ENCODE data around the gene MRGPRX3. TPM values are rescaled to one million over a fixed set of nuclear protein-coding genes. Genes with fewer than 3 reads are reported as not detected.
"Not testable (repeated sequence)": the region's sequence is repeated elsewhere in the genome, so short reads cannot be mapped to it uniquely, and the experiment has no call there.

MRGPRX3 gene
- not detected in 2 replicates for total RNA-seq

DNA sequence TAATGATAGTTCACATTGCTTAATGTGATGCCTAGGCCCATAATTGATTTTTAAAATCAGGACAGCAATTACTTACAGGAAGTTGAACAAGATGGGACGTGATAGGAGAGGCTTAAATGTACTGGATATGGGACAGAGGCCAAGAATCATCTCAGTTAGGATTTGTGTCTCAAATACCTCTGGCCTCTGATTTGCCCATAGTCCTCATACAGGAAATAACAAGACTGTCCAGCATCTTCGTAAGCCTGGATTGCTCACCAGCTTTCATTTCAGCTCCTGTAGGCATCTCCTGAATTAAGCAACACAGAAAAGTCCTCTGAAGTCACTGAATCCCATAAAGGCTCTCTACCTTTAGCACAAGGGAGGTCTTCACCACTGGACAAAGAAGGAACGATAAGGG lies at the start of gene MRGPRX3:
Gene MRGPRX3, plus strand, starts transcription at position 231 of the 400 bp plus-strand sequence. CDS start 4,632 bp downstream, outside the sequence.
- DNase-seq: no peak

DNA sequence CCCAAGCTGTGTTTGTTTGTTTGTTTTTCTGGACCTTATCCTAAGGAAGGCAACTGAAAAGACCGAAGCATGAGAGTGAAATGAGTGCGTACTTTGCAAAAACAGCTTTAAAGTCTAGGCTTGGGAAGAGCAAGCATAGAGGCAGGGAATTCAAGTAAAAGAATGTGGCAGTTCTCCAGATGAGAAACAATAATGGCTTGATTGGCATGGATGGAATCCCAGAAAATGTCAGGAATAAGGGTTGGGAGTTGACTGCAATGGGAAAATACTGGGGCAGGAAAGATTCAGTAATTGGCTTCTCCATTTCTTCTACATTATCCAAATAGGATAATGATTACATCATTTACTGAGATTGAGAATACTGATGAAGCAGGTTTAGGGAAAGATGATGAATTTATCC lies 44.0 kb upstream of the MRGPRX3 start:
- DNase-seq: no peak

DNA sequence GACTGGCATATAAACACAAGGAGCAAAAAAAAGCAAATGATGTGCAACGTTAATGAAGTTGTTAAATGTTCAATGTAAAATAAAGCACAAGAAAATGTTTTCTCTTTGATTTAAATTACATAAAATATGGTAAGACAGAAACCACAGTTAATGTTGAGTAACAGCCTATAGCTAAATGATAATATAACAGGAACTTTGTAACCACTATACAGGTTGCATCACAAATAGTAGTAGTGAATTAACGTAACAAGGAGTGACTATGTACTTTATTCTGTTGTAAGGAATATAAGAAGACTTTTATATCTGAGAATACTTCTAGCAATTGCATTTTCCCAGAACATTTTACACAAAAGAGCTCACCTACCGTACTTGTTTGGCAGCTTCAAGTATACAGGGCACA lies 43.4 kb upstream of the MRGPRX3 start:
- DNase-seq: no peak

DNA sequence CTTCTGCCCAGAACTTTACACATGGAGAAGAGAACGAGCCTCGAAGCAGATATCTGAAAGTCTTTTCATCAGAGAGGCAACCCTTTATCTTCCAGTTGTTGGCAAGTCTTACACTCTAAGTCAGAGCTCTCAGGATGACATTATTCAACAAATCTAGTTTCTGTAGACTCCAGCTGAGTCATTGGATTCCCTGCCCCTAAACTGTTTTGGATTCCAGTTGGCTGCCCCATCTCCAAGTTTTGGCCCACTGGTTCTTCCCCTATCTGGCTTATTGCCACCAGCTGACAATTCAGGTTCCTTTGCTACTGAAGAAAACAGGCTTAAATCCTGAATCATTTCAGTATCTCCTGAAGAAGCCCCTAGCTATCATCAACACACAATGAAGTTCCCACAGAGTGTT lies 40.6 kb upstream of the MRGPRX3 start:
- no peak for DNase-seq

DNA sequence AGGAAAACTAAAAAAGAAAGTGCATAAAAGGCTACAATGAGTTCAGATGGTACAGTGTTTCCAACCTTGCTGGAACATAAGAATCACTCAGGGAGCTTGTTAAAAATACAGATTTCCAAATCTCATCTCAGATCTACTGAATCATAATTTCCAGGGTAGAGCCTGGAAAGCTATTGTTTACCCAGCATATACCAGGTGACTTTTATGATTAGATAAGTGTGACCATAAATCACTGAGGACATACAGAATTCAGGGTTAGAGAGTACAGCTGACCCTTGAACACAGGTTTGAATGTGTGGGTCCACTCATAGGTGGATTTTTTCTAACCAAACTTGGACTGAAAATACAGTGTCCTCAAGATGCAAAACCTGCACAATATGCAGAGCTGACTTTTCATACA lies 38.4 kb upstream of the MRGPRX3 start:
- no peak for DNase-seq

DNA sequence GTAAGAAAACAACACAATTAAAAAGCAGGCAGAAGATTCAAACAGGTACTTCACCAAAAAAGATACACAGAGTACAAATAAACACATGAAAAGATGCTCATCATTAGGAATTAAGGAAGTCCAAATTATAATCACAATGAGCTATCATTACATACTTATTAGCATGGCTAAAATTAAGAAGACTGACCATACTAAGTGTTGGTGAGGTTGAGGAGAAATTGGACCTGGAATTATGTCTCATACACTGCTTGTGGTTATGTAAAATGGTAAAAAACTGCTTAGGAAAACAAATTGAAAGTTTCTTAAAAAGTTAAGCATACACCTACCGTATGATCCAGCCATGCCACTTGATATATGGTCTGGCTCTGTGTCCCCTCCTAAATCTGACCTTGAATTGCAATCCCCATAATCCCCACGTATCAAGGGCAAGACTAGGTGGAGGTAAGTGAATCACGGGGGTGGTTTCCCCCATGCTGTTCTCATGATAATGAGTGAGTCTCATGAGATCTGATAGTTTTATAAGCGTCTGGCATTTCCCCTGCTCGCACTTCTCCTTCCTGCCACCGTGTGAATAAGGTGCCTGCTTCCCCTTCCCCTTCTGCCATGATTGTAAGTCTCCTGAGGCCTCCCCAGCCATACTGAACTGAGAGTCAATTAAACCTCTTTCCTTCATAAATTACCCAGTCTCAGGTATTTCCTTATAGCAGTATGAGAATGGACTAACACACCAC lies 31.3 kb upstream of the MRGPRX3 start:
- no peak for DNase-seq

DNA sequence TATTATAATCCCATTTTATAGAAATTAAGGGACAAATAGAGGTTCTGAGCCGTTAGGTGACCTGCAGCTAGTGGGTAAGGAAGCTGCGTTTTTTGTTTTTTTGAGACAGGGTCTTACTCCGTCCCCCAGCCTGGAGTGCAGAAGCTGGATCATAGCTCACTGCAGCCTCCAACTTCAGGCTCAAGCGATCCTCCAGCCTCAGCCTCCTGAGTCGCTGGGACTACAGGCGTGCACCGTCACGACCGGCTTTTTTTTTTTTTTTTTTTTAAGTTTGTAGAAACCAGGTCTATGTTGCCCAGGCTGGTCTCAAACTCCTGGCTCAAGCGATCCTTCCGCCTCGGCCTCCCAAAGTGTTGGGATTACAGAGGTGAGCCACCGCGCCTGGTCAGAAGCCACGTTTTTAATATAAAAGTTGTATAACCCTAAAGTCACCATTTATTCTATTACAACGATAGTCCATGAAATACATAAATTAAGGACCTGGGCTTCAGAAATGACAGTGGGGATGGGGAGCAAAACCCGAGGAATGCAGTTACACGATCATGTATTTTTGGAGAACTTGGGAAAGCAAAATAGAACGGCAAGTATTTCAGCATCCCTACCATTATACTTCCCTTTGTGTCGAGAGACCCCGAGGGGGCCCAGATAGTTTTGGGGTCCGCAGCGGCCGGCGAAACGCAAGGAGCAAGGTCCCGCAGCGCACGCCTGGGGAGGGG lies 27.1 kb upstream of the MRGPRX3 start:
- peak; percentile 11 for DNase-seq

DNA sequence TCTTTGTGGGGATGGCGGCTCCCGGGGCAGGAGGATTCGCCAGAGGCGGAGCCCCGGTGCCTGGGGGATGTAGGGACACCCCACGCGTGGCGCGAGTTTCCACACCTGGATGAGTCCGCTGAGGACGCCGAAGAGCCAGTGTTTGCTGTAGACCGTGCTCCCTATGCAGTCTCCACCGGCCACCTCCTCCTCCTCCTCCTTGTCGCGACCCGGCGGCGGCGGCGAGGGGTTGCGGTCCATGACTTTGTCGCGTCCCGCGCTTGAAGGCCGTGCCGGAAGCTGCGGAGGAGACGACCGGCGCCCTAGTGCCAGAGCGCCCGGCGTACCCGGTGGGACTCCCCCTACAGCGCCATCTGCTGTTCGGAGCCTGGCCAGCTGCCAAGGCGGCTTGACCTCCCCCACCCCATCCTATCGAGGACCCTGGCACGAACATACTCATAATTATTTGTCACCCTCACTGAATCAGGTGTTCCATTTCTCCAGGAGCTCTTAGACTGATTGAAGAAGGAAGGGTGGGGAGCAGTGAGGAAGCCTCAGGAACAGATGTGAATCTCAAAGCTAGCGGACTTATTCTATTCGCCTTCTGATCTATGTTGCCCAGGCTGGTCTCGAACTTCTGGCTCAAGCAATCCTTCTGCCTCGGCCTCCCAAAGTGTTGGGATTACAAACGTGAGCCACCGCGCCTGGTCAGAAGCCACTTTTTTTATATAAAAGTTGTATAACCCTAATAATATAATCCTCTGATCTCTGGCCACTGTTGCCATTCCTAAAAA lies 26.4 kb upstream of the MRGPRX3 start, which contains the start of gene SAAL1:
Gene SAAL1, minus strand, starts transcription at position 281 of the 773 bp plus-strand sequence. Its CDS starts 41 bp downstream, at position 240.
- peak; percentile 86 for DNase-seq

DNA sequence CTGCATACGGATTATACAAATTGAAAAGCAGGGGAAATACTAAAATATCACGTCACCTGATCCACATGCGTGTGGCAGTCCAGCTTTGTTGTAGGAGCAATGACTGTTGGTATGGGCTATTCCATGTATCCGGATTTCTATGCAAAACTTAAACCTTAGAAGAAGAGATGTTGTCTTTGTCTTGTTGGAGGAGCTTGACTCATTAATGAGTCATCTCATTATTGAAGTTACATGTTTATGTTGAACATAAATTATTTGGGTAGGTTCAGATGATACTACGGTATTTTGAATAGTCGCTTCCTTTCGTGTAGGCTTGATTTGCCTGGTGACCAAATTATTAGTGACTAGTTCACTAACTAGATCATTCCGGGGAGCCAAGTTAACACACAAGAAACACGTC lies 25.7 kb upstream of the MRGPRX3 start:
- no peak for DNase-seq

DNA sequence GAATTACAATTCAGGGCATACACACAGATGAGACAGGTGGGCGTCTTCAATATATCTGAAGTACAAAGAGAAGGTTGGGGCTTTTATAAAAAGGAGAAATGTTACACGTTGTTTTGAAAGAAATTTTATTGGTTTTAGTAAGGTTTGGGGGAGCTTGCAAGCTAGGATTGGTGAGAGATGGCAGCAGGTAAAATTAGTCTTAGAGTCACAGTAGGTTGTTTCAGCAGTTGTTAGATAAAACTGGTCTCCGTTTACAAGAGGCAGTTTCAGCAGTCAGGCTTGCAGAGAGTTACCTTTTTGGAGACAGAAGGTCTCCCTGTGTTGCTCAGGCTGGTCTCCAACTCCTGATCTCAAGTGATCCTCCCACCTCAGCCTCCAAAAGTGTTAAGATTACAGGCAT lies 24.1 kb upstream of the MRGPRX3 start:
- DNase-seq: no peak

DNA sequence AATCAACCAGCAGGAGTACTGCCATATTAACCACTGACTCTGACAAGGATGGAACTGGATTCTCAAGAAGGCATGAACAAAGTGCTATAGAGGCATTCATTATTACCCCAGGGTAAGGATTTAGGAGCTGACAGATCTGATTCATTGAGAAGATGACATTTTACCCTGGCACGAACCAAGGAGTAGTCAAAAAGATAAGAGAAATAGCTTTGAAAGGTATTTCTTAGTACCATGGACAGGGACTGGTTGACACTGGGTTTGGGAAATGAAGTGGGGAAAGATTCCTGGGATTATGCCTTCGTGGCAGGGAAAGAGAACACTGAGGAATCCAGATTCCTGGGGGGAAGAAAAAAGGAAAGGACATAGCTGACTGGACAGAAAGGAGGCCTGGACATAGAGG lies 21.4 kb upstream of the MRGPRX3 start:
- no peak for DNase-seq

DNA sequence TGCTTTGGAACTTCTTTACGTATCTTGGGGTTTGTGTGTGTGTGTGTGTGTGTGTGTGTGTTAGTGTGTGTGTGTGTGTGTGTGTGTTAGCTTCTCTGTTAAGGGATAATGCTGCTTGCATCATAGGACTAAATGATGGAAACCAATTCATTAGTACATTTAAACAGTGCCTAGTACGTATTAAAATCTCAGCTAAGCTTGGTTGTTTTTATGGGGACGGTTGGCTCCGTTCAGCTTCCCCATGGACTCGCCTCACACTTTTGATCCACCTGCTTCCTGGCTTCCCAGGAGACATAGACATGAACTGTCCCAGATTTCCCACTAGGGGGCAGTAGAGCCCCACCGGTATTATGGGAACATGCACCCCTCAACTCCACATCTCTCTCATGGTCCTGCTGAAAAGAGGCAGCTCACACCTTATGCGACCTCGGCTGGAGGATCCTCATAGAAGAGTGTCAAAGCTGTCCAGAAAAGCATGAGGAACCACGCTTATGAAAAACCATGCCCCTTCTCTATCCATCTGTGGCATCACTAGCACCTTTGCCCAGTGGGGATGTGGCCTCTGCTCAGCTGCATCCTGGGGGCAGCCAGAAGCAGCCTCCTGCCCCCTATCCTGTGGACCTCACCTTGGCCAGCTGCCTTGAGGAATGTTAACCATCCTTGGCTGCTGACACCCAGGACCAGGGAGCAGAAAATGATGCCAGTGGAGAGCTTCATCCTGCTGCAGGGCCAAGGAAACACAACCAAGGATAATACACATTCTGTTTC lies 16.8 kb upstream of the MRGPRX3 start:
- DNase-seq: peak; percentile 79

DNA sequence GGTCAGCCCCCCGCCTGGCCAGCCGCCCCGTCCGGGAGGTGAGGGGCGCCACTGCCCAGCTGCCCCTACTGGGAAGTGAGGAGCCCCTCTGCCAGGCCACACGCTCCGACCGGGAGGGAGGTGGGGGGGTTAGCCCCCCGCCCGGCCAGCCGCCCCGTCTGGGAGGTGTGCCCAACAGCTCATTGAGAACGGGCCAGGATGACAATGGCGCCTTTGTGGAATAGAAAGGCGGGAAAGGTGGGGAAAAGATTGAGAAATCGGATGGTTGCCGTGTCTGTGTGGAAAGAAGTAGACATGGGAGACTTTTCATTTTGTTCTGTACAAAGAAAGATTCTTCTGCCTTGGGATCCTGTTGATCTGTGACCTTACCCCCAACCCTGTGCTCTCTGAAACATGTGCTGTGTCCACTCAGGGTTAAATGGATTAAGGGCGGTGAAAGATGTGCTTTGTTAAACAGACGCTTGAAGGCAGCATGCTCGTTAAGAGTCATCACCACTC lies 11.0 kb upstream of the MRGPRX3 start:
- DNase-seq: not testable (repeated sequence)

DNA sequence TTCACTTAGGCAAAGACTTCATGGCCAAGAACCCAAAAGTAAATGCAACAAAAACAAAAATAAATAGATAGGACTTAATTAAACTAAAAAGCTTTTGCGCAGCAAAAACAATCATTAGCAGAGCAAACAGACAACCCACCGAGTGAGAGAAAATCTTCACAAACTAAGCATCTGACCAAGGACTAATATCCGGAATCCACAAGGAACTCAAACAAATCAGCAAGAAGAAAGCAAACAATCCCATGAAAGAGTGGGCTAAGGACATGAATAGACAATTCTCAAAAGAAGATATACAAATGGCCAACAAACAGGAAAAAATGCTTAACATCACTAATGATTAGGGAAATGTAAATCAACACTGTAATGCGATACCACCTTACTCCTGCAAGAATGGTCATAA lies 1.3 kb upstream of the MRGPRX3 start:
- not testable (repeated sequence) for DNase-seq

DNA sequence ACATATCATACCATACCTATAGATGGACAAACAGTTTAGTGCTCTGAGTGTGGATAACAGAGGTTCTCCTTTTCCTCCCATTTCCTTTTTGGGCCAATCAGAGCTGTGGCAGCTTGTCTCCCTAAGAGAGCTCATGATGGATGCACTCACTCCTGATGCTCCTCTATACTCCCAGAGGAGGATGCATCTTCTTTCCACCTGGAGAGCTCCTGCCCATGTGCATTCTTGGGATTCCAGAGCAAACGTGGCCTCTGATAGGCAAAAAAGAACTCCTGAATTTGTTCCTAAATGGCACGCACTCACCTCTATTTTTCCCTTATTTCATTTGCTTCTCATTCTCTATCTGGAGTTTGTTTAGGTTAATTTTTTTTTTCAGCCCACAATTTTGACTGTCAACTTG lies 2.9 kb downstream of the MRGPRX3 start:
- no peak for DNase-seq

DNA sequence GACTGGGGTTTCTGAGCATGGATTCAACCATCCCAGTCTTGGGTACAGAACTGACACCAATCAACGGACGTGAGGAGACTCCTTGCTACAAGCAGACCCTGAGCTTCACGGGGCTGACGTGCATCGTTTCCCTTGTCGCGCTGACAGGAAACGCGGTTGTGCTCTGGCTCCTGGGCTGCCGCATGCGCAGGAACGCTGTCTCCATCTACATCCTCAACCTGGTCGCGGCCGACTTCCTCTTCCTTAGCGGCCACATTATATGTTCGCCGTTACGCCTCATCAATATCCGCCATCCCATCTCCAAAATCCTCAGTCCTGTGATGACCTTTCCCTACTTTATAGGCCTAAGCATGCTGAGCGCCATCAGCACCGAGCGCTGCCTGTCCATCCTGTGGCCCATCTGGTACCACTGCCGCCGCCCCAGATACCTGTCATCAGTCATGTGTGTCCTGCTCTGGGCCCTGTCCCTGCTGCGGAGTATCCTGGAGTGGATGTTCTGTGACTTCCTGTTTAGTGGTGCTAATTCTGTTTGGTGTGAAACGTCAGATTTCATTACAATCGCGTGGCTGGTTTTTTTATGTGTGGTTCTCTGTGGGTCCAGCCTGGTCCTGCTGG lies 4.9 kb downstream of the MRGPRX3 start:
- no peak for DNase-seq

DNA sequence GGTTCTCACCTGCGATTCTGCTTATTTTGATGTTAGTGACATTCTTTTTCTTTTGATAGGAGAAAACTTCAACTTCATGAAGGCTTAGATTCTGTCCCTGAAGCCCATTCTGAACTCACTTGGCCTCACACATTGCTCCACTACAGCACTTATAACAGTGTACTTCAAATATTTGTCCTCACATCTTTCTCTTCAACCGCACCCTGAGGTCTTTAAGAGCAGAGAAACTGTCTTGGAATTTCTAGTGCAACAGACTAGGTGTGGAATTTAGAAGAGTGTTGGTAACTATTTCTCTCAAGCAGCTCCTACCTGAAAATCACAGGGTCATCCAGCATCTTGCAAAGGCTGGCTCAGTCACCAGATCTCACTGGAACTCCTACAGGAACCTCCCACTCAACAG lies 7.8 kb downstream of the MRGPRX3 start:
- no peak for DNase-seq

DNA sequence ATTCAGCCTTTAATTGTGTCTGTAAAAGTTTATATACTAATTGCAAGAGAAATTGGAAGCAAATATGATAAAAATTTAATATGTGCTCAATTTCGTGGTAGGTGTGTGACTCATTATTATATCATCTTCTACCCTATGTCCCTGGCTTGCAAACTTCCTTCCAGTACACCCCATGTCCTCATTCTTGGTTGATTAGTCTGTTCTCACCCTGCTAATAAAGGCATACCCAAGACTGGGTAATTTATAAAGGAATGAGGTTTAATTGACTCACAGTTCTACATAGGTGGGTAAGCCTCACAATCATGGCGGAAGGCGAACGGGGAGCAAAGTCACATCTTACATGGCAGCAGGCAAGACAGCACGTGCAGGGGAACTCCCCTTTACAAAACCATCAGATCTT lies 11.9 kb downstream of the MRGPRX3 start:
- no peak for DNase-seq

DNA sequence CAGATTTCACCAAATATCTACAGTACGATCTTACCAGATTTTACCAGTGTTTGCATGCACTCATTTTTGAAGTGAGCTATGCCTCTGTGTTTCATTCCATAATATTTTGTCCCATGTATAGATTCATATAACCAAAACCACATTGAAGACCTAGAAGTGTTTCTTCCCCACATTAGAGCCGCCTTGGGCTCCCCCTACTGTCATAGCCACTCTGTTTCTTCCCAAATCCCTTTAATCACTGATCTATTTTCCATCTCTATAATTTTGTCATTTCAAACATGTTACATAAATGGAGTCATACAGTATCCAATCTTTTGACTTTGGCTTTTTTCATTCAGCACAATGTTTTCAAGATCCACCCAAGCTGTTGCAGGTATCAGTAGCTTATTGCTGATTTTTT lies 12.7 kb downstream of the MRGPRX3 start:
- DNase-seq: peak; percentile 10

DNA sequence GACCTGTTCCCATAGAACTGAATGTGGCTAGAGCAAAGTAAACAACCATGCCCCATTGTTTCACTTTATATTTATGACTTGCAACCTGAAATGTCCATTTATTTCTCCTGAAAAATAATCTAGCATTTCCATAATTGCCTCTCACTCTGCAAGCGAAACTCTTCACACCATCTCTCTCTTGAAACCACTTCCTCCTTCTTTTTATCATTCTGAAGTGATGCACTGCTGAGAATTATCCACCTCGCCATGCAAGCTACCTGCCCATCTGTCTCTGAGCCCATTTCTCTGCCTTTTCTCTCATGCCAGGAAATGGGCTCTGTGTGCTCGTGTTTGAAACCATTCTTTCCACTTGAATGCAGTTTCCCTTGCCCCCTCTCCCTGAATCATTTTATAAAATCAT lies 13.5 kb downstream of the MRGPRX3 start:
- no peak for DNase-seq

DNA sequence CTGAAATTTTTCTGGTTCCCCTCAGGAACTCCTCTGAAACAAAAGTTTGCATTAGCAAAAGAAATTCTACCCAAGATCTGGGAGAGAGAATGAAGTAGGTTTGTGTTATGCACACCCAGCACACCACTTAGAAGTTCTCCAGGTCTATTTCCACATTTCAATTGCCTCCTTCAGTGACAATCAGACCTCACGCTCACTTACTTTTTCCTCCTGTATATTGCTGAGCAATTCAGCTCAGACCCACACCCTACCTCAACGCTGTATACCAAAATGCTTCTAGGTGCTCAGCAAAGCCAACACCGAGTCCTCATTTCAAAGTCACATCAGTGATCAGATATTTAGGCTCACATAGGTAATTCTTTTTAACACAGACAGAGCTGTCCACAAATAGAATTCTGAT lies 19.2 kb downstream of the MRGPRX3 start:
- DNase-seq: no peak

DNA sequence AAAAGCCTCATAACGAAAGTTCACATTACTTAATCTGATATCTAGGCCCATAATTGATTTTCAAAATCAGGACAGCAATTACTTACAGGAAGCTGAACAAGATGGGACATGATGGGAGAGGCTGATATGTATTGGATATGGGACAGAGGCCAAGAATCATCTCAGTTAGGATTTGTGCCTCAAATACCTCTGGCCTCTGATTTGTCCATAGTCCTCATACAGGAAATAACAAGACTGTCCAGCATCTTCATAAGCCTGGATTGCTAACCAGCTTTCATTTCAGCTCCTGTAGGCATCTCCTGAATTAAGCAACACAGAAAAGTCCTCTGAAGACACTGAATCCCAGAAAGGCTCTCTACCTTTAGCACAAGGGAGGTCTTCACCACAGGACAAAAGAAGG lies 36.0 kb downstream of the MRGPRX3 start:
- no peak for DNase-seq
